Endodermal cell (in vitro differentiated cells): ENCODE results near the gene RAB26. TPM values are rescaled to one million over a fixed set of nuclear protein-coding genes. Genes with fewer than 3 reads are reported as not detected.

Experiments used
- DNase-seq: peaks from one replicate; pipeline ENCODE4 v3.0.0-alpha.2; 2017
- H3K27ac ChIP-seq: 2 replicates; pipeline ENCODE4 v1.5.1; 2013; ENCODE audit warnings: mild to moderate bottlenecking, low read depth, low read length, moderate library complexity
- H3K27me3 ChIP-seq: 2 replicates; pipeline ENCODE4 v1.6.1; 2013; ENCODE audit warnings: mild to moderate bottlenecking, low read length, moderate library complexity; ENCODE audit not compliant: insufficient read depth, control insufficient read depth, poor library complexity, severe bottlenecking
- H3K36me3 ChIP-seq: 2 replicates; pipeline ENCODE4 v1.7.0; 2013; ENCODE audit warnings: mild to moderate bottlenecking, low read length, moderate library complexity; ENCODE audit not compliant: control insufficient read depth, insufficient read depth
- H3K4me1 ChIP-seq: one replicate; pipeline ENCODE4 v1.7.0; 2013; ENCODE audit warnings: low read length; ENCODE audit not compliant: control insufficient read depth, insufficient read depth
- H3K4me3 ChIP-seq: 2 replicates; pipeline ENCODE4 v1.5.1; 2013; ENCODE audit warnings: mild to moderate bottlenecking, low read length, moderate library complexity
- H3K9ac ChIP-seq: 2 replicates; pipeline ENCODE4 v1.6.1; 2013; ENCODE audit warnings: mild to moderate bottlenecking, low read length, moderate library complexity; ENCODE audit not compliant: poor library complexity, severe bottlenecking; ENCODE audit errors: extremely low read depth
- H3K9me3 ChIP-seq: 2 replicates; pipeline ENCODE4 v1.6.1; 2013; ENCODE audit warnings: mild to moderate bottlenecking, low read length, moderate library complexity; ENCODE audit not compliant: control insufficient read depth
- H3K27ac Mint-ChIP-seq: 2 replicates; pipeline ENCODE4 v1.8.0; 2020; ENCODE audit warnings: mixed read lengths
- H3K27me3 Mint-ChIP-seq: 2 replicates; pipeline ENCODE4 v1.8.0; 2021; ENCODE audit warnings: mild to moderate bottlenecking, mixed read lengths; ENCODE audit not compliant: insufficient read depth
- H3K36me3 Mint-ChIP-seq: 2 replicates; pipeline ENCODE4 v1.8.0; 2020; ENCODE audit warnings: low read depth, mixed read lengths
- H3K4me1 Mint-ChIP-seq: 2 replicates; pipeline ENCODE4 v1.8.0; 2020; ENCODE audit warnings: mixed read lengths
- H3K4me3 Mint-ChIP-seq: 2 replicates; pipeline ENCODE4 v1.8.0; 2020; ENCODE audit warnings: mild to moderate bottlenecking, moderate library complexity, mixed read lengths
- H3K9me3 Mint-ChIP-seq: 2 replicates; pipeline ENCODE4 v1.8.0; 2020; ENCODE audit warnings: mild to moderate bottlenecking, mixed read lengths
- WGBS, 2 experiments: methylation state at CpG; one replicate each; pipeline versions ENCODE4 v1.1.5 to v1.1.7; 2013; ENCODE audit warnings: missing lambda C conversion rate in 2 of 2, mixed read lengths in 1 of 2; ENCODE audit not compliant: insufficient coverage in 1 of 2, insufficient read length in 1 of 2; 5-methylcytosine and 5-hydroxymethylcytosine counted together
- total RNA-seq, 2 donors: library from RNA; stranded (reverse); fragmentation: NEBNext Ultra II Directional in 1 of 2; extraction: Animal tissue kit (Norgen Biotek cat#: 25700) in 1 of 2; gene quantifications; 2 replicates in 1 of 2; 3 replicates in 1 of 2; pipeline ENCODE4 v1.2.1, GENCODE V29; 2021
- TF ChIP-seq, protein P1 (sequence below): fragments of 200-600 bp; sonication (generic); conservative IDR thresholded peaks from 2 replicates; pipeline ENCODE4 v1.5.0; 2021; ENCODE audit warnings: antibody characterized with exemption, mild to moderate bottlenecking

RAB26 gene
- total RNA-seq, 2 donors from 2014 or later = 3.2 to 4.9 TPM

DNA sequence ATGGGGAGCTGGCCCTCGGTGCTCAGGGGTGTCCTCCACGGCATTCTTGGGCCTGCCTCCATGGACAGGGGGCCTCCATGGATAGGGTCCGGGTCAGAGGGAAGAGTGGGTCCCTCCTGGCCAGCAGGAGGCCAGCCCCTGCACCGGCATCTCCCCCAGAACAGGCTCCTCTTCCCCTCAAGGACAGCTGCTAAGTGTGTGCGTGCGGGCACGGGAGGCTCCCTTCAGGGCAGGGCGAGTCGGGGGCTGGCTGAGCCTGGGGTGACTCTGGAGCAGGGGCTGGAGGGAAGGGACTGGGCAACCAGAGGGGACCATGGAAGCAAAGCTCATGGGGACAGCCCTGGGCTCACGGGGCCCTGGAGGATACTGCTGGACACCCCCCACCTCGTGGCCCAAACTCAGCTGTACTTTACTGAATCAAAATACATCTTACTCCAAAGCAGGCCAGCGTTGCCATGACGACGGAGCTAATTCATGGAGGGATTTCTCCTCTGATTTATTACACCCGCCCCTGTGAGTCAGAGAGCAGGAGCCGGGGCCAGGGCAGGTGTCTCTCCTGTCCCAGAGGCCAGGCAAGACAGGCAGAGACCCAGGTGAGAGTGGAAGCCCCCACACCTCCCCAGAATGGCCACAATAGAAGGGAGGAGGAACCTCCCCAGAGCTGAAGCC is 45.9 kb downstream of the RAB26 start:
- no peak overlapping the region for H3K9ac ChIP-seq
- Mint-ChIP-seq H3K27ac (no peak overlapping the region), H3K36me3 (no peaks in the 10 kb centered on the region), H3K27me3 (peaks cover 31% of the 10 kb centered on the region), H3K4me1 (no peaks in the 10 kb centered on the region), H3K4me3 (no peak overlapping the region), H3K9me3 (no peaks in the 10 kb centered on the region)
- H3K27me3 ChIP-seq = peaks cover 35% of the 10 kb centered on the region
- no peak overlapping the region for H3K4me3 ChIP-seq
- H3K27ac ChIP-seq = no peak overlapping the region
- TF ChIP-seq, protein P1, sequence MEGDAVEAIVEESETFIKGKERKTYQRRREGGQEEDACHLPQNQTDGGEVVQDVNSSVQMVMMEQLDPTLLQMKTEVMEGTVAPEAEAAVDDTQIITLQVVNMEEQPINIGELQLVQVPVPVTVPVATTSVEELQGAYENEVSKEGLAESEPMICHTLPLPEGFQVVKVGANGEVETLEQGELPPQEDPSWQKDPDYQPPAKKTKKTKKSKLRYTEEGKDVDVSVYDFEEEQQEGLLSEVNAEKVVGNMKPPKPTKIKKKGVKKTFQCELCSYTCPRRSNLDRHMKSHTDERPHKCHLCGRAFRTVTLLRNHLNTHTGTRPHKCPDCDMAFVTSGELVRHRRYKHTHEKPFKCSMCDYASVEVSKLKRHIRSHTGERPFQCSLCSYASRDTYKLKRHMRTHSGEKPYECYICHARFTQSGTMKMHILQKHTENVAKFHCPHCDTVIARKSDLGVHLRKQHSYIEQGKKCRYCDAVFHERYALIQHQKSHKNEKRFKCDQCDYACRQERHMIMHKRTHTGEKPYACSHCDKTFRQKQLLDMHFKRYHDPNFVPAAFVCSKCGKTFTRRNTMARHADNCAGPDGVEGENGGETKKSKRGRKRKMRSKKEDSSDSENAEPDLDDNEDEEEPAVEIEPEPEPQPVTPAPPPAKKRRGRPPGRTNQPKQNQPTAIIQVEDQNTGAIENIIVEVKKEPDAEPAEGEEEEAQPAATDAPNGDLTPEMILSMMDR = no peak
- H3K4me1 ChIP-seq = peaks cover 7% of the 10 kb centered on the region
- H3K9me3 ChIP-seq = no peaks in the 10 kb centered on the region
- DNase-seq = no peak
- 77 to 85% methylated on average over 5 to 16 of the region's 16 CpGs for WGBS, 2 experiments
- H3K36me3 ChIP-seq = no peaks in the 10 kb centered on the region

DNA sequence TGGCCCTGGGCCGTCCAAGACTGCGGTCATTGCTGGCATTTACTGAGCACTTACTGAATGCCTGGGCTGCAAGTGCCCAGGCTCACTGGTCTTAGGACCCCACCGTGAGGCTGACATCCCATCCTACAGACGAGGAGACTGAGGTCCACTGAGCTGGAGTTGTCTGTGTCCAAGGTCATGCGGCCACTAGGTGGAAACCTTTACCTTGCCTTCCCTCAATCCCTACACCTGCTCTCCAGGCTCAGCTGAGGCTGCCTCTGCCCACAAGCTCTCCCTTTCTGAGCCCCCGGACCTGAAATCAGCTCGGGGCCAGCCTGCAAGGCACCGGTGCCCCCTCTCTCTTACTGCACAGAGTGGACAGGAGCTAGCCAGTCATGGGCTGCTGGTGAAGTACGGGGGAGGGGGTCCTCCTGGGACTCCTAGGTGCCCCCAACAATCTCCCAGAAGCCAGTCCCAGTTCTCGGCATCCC is 46.5 kb downstream of the RAB26 start:
- H3K9ac ChIP-seq = no peak overlapping the region
- H3K36me3 Mint-ChIP-seq = no peaks in the 10 kb centered on the region
- H3K9me3 ChIP-seq = no peaks in the 10 kb centered on the region
- no peaks in the 10 kb centered on the region for H3K9me3 Mint-ChIP-seq
- H3K27me3 Mint-ChIP-seq = peaks cover 37% of the 10 kb centered on the region
- peaks cover 7% of the 10 kb centered on the region for H3K4me1 ChIP-seq
- peak overlapping the region; percentile 17 for H3K27ac Mint-ChIP-seq
- peak overlapping the region; percentile 49 for H3K4me3 Mint-ChIP-seq
- peak overlapping the region; percentile 66 for H3K4me3 ChIP-seq
- no peak overlapping the region for H3K27ac ChIP-seq
- 19 to 20% methylated on average over 6 to 10 of the region's 10 CpGs for WGBS, 2 experiments
- H3K27me3 ChIP-seq = peaks cover 38% of the 10 kb centered on the region
- no peaks in the 10 kb centered on the region for H3K36me3 ChIP-seq
- no peaks in the 10 kb centered on the region for H3K4me1 Mint-ChIP-seq
- TF ChIP-seq, protein P1 = peak; percentile 84
- peak; percentile 90 for DNase-seq

DNA sequence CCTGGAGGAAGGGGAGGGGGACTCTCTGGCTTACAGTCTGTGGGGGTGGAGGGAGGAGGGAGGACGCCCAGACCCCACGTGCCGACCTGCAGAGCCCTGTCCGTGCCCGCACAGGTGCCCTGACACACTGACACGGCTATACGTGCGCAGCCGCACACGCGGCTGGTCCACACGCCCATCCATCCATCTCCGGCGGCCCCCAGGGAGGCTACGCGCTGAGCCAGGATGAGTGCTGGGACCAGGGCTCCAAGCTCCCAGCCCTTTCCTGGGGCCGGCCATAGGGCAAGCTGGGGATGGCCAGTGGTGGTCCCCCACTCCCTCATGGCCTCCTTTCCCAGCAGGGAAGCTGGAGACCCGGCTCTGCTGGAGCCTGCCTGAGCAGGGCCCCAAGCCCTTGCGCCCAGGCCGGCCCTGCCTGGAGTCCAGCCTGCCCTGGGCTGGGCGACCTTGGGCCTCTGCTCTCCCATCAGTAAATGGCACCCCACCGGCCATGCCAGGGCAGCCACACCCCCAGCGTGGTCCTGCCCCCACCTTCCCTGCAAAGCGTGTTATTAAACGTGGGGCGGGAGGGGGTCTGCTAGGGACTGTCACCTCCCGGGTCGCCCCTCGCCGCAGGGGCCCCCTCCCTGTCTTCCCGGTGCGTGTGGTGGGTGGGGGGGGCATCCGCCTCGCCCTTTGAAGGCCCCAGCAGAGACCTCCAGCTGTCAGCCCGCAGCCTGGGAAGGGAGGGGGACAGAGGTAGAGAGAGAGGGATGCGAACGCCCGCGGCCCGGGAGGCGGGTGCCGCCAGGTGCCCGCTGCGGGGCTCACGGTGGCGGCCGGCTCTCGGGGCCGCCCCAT is 47.1 kb downstream of the RAB26 start:
- H3K4me3 Mint-ChIP-seq = peak overlapping the region; percentile 49
- Histone ChIP-seq H3K4me3 (peak overlapping the region; percentile 66), H3K9ac (no peak overlapping the region), H3K4me1 (peaks cover 7% of the 10 kb centered on the region), H3K36me3 (no peaks in the 10 kb centered on the region), H3K27me3 (peaks cover 45% of the 10 kb centered on the region), H3K9me3 (no peaks in the 10 kb centered on the region), H3K27ac (no peak overlapping the region)
- H3K4me1 Mint-ChIP-seq = no peaks in the 10 kb centered on the region
- TF ChIP-seq, protein P1 = no peak
- peaks cover 44% of the 10 kb centered on the region for H3K27me3 Mint-ChIP-seq
- DNase-seq = no peak
- no peaks in the 10 kb centered on the region for H3K9me3 Mint-ChIP-seq
- H3K36me3 Mint-ChIP-seq = no peaks in the 10 kb centered on the region
- no peak overlapping the region for H3K27ac Mint-ChIP-seq
- WGBS, 2 experiments = 5 to 11% methylated on average over 21 to 47 of the region's 49 CpGs
